Measurements from ENCODE around the gene ZNF610. TPM values are rescaled to one million over a fixed set of nuclear protein-coding genes. Genes with fewer than 3 reads are reported as not detected.

Gene ZNF610
- total RNA-seq, 4 donors from 2014 or later = 0.85 to 2.3 (median 1.6) TPM; not detected in 1

- Histone ChIP-seq H3K9me3 (peaks cover 0 to 60% (median 15%) of the 10 kb centered on the region in 4 donors), H3K4me1 (peaks cover 0 to 5% (median 0%) of the 10 kb centered on the region in 4 donors), H3K36me3 (peaks cover 0 to 11% (median 0%) of the 10 kb centered on the region in 3 donors), H3K27me3 (no peaks in the 10 kb centered on the region), H3K4me3 (no peak overlapping the region), H3K27ac (no peak overlapping the region)
- TF ChIP-seq CTCF (IDR thresholded peaks at IDR 0.05) (no peak), POLR2A (IDR thresholded peaks at IDR 0.05) (no peak)
- DNase-seq = no peak
These were observed 30.4 kb downstream of the ZNF610 start for GRCh38 chr19:52366414-52366824.

- Histone ChIP-seq H3K27me3 (no peaks in the 10 kb centered on the region), H3K4me1 (peaks cover 0 to 5% (median 0%) of the 10 kb centered on the region in 4 donors), H3K36me3 (peaks cover 0 to 30% (median 2%) of the 10 kb centered on the region in 3 donors), H3K27ac (peak within 1 kb of the TSS; percentile 81 to 92 (median 90)), H3K9me3 (peaks cover 0 to 52% (median 10%) of the 10 kb centered on the region in 4 donors), H3K4me3 (peak within 1 kb of the TSS; percentile 65 to 75 (median 70))
- peak; percentile 89 to 96 (median 92) for DNase-seq
- TF ChIP-seq CTCF (IDR thresholded peaks at IDR 0.05) (peak in 1 of 6 experiments; percentile 14), POLR2A (IDR thresholded peaks at IDR 0.05) (no peak)
These were observed 33.7 kb downstream of the ZNF610 start, which contains the start of gene ZNF880 for GRCh38 chr19:52369559-52370340. Gene ZNF880 (plus strand): TSS chr19:52369923. CDS start chr19:52369966, 43 bp downstream.

- Histone ChIP-seq H3K4me3 (peak overlapping the region; percentile 65 to 75 (median 70)), H3K27ac (peak overlapping the region; percentile 81 to 92 (median 90)), H3K9me3 (peaks cover 0 to 47% (median 11%) of the 10 kb centered on the region in 4 donors), H3K36me3 (peaks cover 0 to 35% (median 4%) of the 10 kb centered on the region in 3 donors), H3K4me1 (peaks cover 0 to 5% (median 0%) of the 10 kb centered on the region in 4 donors), H3K27me3 (no peaks in the 10 kb centered on the region)
- no peak for DNase-seq
- TF ChIP-seq CTCF (IDR thresholded peaks at IDR 0.05) (no peak), POLR2A (IDR thresholded peaks at IDR 0.05) (no peak)
These were observed 34.3 kb downstream of the ZNF610 start for GRCh38 chr19:52370341-52370710.

GRCh38 chr19:52391135-52391534, 55.1 kb downstream of the ZNF610 start:
- H3K4me3 ChIP-seq = no peak overlapping the region
- peaks cover 0 to 73% (median 8%) of the 10 kb centered on the region in 4 donors for H3K9me3 ChIP-seq
- H3K4me1 ChIP-seq = no peaks in the 10 kb centered on the region
- H3K36me3 ChIP-seq = peaks cover 0 to 6% (median 0%) of the 10 kb centered on the region in 3 donors
- DNase-seq = no peak
- no peak overlapping the region for H3K27ac ChIP-seq
- H3K27me3 ChIP-seq = no peaks in the 10 kb centered on the region
- TF ChIP-seq POLR2A (IDR thresholded peaks at IDR 0.05) (no peak), CTCF (IDR thresholded peaks at IDR 0.05) (no peak)

- no peaks in the 10 kb centered on the region for H3K27me3 ChIP-seq
- H3K36me3 ChIP-seq = peaks cover 0 to 28% (median 0%) of the 10 kb centered on the region in 3 donors
- DNase-seq = peak; percentile 90 to 98 (median 96)
- H3K9me3 ChIP-seq = peaks cover 0 to 27% (median 5%) of the 10 kb centered on the region in 4 donors
- peak within 1 kb of the TSS; percentile 61 to 71 (median 66) for H3K27ac ChIP-seq
- H3K4me3 ChIP-seq = peak within 1 kb of the TSS; percentile 60 to 79 (median 66)
- peaks cover 0 to 15% (median 5%) of the 10 kb centered on the region in 4 donors for H3K4me1 ChIP-seq
- TF ChIP-seq POLR2A (IDR thresholded peaks at IDR 0.05) (peak; percentile 45 to 48), CTCF (IDR thresholded peaks at IDR 0.05) (no peak)
These were observed 61.5 kb downstream of the ZNF610 start, which contains the start of gene ZNF528 for GRCh38 chr19:52397310-52398080. Gene ZNF528 (plus strand): TSS chr19:52397849. CDS start chr19:52402014, 4,165 bp downstream.

Measured in Peyer's patch (tissue), 4 donors.